ENCODE data around the gene C2CD2.

Gene C2CD2

GRCh38 chr21:41908829-41909228, 45.0 kb downstream of the C2CD2 start:
- DNase-seq: no peak

GRCh38 chr21:41907496-41908258, 46.1 kb downstream of the C2CD2 start:
- no peak for DNase-seq

GRCh38 chr21:41906770-41907169, 47.0 kb downstream of the C2CD2 start:
- DNase-seq: no peak

- DNase-seq: no peak
These were observed 50.1 kb downstream of the C2CD2 start for GRCh38 chr21:41903559-41904351.

- no peak for DNase-seq
These were observed 50.9 kb downstream of the C2CD2 start for GRCh38 chr21:41902946-41903345.

GRCh38 chr21:41901782-41902181, 52.0 kb downstream of the C2CD2 start:
- DNase-seq: no peak

- no peak for DNase-seq
These were observed 52.7 kb downstream of the C2CD2 start for GRCh38 chr21:41901099-41901498.

GRCh38 chr21:41900401-41900800, 53.4 kb downstream of the C2CD2 start:
- no peak for DNase-seq

- no peak for DNase-seq
These were observed 54.2 kb downstream of the C2CD2 start for GRCh38 chr21:41899426-41900202.

- no peak for DNase-seq
These were observed 54.8 kb downstream of the C2CD2 start for GRCh38 chr21:41898998-41899397.

- no peak for DNase-seq
These were observed 56.1 kb downstream of the C2CD2 start for GRCh38 chr21:41897700-41898099.

- DNase-seq: no peak
These were observed 56.7 kb downstream of the C2CD2 start for GRCh38 chr21:41897047-41897669.

- DNase-seq: no peak
These were observed 58.0 kb downstream of the C2CD2 start for GRCh38 chr21:41895643-41896493.

GRCh38 chr21:41894922-41895557, 58.8 kb downstream of the C2CD2 start:
- DNase-seq: no peak

- DNase-seq: no peak
These were observed 59.3 kb downstream of the C2CD2 start for GRCh38 chr21:41894511-41894910.

- no peak for DNase-seq
These were observed 61.1 kb downstream of the C2CD2 start for GRCh38 chr21:41892726-41893125.

GRCh38 chr21:41891132-41891531, 62.7 kb downstream of the C2CD2 start:
- DNase-seq: no peak

- no peak for DNase-seq
These were observed 63.5 kb downstream of the C2CD2 start for GRCh38 chr21:41890355-41890754.

GRCh38 chr21:41888749-41889376, 65.0 kb downstream of the C2CD2 start:
- DNase-seq: no peak

- DNase-seq: no peak
These were observed 66.2 kb downstream of the C2CD2 start for GRCh38 chr21:41887667-41888066.

GRCh38 chr21:41886328-41886727, 67.5 kb downstream of the C2CD2 start:
- DNase-seq: no peak

Measured in right kidney (tissue), 1 donor.